Measurements from ENCODE around the gene P3H3. TPM values are rescaled to one million over a fixed set of nuclear protein-coding genes. Genes with fewer than 3 reads are reported as not detected.
"Not testable (repeated sequence)": the region's sequence is repeated elsewhere in the genome, so short reads cannot be mapped to it uniquely, and the experiment has no call there.

P3H3 gene
- polyA plus RNA-seq, 4 donors: 27.5 to 80.9 (median 33.6) TPM

DNA sequence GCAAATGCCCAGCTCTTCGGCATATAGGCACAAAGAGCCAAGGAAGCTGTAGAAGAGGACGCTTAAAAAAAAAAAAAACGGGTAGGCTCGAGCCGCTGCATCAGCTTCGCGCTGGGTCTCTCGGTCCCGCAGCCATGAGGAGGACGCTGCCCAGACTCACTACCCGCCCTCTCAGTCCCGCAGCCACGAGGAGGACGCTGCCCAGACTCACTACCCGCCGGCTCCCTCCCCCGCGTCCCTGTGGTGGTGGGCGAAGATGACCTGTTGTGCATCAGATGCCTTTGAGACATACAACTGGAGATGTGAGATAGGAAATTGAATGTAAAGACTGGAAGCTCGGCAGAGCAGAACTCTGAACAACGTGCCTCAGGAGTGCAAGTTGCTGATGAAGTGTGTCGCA lies 56.3 kb downstream of the P3H3 start:
- no peak for DNase-seq (ENCODE audit: low read depth in 4 of 4, low spot score in 3 of 4)

DNA sequence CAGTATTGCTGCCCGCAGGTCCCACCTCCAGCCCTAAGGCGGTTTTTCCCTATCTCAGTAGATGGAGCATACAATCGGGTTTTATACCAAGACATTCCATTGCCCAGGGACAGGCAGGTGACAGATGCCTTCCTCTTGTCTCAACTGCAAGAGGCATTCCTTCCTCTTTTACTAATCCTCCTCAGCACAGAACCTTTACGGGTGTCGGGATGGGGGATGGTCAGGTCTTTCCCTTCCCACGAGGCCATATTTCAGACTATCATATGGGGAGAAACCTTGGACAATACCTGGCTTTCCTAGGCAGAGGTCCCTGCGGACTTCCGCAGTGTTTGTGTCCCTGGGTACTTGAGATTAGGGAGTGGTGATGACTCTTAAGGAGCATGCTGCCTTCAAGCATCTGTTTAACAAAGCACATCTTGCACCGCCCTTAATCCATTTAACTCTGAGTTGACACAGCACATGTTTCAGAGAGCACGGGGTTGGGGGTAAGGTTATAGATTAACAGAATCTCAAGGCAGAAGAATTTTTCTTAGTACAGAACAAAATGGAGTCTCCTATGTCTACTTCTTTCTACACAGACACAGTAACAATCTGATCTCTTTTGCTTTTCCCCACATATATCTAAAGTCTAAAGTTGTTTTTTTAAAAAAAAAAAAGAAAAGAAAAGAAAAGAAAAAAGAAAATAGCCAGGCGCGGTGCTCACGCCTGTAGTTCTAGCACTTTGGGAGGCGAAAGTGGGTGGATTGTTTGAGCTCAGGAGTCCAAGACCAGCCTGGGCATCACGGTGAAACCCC lies 58.2 kb downstream of the P3H3 start:
- DNase-seq (ENCODE audit: low read depth in 4 of 4, low spot score in 3 of 4): not testable (repeated sequence)

DNA sequence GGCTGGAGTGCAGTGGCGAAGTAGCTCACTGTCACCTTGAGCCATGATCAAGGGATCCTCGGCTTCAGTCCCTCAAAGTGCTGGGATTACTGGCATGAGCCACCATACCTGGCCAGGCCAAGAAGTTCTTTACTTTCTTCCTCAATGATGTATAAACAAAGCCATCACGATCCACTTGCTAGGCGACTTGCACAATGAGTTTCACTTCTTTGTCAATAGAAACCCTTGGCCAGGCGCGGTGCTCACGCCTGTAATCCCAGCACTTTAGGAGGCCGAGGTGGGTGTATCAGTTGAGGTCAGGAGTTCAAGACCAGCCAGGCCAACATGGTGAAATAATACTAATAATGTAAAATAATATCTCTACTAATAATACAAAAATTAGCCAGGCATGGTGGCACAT lies 59.3 kb downstream of the P3H3 start:
- no peak for DNase-seq (ENCODE audit: low read depth in 4 of 4, low spot score in 3 of 4)

DNA sequence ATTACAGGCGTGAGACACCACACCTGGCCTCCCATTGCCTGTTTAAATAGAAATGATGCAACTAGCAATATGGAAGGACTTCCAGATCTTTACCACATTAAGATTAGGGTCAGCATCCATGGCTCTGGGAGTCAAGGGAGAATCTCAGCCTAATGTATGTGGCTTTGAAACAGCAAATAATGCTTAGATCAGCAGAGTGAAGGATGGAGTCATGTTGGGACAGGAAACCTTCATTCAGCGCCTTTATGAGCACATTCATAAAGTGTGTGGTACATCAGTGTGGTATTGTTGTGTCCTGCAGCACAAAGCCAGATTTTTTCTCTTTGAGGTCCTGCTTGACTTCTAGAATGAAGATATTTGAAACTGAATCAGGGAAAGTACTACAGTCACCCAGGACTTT lies 60.2 kb downstream of the P3H3 start:
- no peak for DNase-seq (ENCODE audit: low read depth in 4 of 4, low spot score in 3 of 4)

DNA sequence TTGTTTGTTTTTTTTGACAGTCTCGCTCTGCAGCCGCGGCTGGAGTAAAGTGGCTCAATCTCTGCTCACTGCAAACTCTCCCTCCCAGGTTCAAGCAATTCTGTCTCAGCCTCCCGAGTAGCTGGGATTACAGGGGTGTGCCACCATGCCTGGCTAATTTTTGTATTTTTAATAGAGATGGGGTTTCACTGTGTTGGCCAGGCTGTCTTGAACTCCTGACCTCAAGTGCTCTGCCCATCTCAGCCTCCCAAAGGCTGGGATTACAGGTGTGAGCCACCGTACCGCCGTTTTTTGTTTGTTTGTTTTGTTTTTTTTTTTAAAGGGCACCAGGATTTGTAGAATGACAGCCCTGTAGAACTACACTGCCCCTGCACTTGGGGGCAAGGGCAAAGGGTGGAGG lies 60.6 kb downstream of the P3H3 start:
- DNase-seq (ENCODE audit: low read depth in 4 of 4, low spot score in 3 of 4): not testable (repeated sequence)

Other genes starting within 250 kb of the P3H3 start
- 100 to 1,000 TPM; 176 to 296 (median 281) TPM for gene CHD4, start 221.0 kb upstream of the P3H3 start, polyA plus RNA-seq (ENCODE audit: insufficient read length in 4 of 4)
- 1 to 10 TPM; 1.1 to 2.2 (median 1.4) TPM for gene LPAR5, start 192.4 kb upstream of the P3H3 start, polyA plus RNA-seq (ENCODE audit: insufficient read length in 4 of 4)
- 1 to 10 TPM; 3.1 to 6.8 (median 3.9) TPM for gene ACRBP, start 181.0 kb upstream of the P3H3 start, polyA plus RNA-seq (ENCODE audit: insufficient read length in 4 of 4)
- 100 to 1,000 TPM in 3 of 4 donors, 10 to 100 TPM in 1; 96.8 to 126 (median 114) TPM for gene ING4, start 165.3 kb upstream of the P3H3 start, polyA plus RNA-seq (ENCODE audit: insufficient read length in 4 of 4)
- 10 to 100 TPM; 75.0 to 94.3 (median 87.7) TPM for gene ZNF384, start 139.0 kb upstream of the P3H3 start, polyA plus RNA-seq (ENCODE audit: insufficient read length in 4 of 4)
- 10 to 100 TPM; 10.4 to 16.3 (median 14.3) TPM for gene PIANP, start 127.6 kb upstream of the P3H3 start, polyA plus RNA-seq (ENCODE audit: insufficient read length in 4 of 4)
- gene COPS7A, start 104.4 kb upstream of the P3H3 start, polyA plus RNA-seq (ENCODE audit: insufficient read length in 4 of 4): 10 to 100 TPM; 57.7 to 68.9 (median 66.8) TPM
- 100 to 1,000 TPM; 156 to 226 (median 194) TPM for gene MLF2, start 75.3 kb upstream of the P3H3 start, polyA plus RNA-seq (ENCODE audit: insufficient read length in 4 of 4)
- gene PTMS, start 62.0 kb upstream of the P3H3 start, polyA plus RNA-seq (ENCODE audit: insufficient read length in 4 of 4): 100 to 1,000 TPM; 503 to 684 (median 585) TPM
- 1 to 10 TPM in 2 of 4 donors, under 1 TPM in 2; 0.89 to 6.2 (median 2.1) TPM for gene LAG3, start 55.9 kb upstream of the P3H3 start, polyA plus RNA-seq (ENCODE audit: insufficient read length in 4 of 4)
- gene CD4, start 38.9 kb upstream of the P3H3 start, polyA plus RNA-seq (ENCODE audit: insufficient read length in 4 of 4): 10 to 100 TPM; 18.7 to 31.0 (median 26.5) TPM
- 10 to 100 TPM; 26.1 to 31.5 (median 29.5) TPM for gene GPR162, start 6.6 kb upstream of the P3H3 start, polyA plus RNA-seq (ENCODE audit: insufficient read length in 4 of 4)
- 10 to 100 TPM in 1 of 4 donors, 1 to 10 TPM in 3; 4.4 to 14.0 (median 6.8) TPM for gene GNB3, start 12.5 kb downstream of the P3H3 start, polyA plus RNA-seq (ENCODE audit: insufficient read length in 4 of 4)
- gene CDCA3, start 22.9 kb downstream of the P3H3 start, polyA plus RNA-seq (ENCODE audit: insufficient read length in 4 of 4): 10 to 100 TPM; 26.1 to 31.9 (median 27.9) TPM
- gene USP5, start 23.7 kb downstream of the P3H3 start, polyA plus RNA-seq (ENCODE audit: insufficient read length in 4 of 4): 10 to 100 TPM; 47.3 to 64.0 (median 61.0) TPM
- gene TPI1, start 39.1 kb downstream of the P3H3 start, polyA plus RNA-seq (ENCODE audit: insufficient read length in 4 of 4): 100 to 1,000 TPM; 328 to 571 (median 548) TPM
- 10 to 100 TPM in 1 of 4 donors, 1 to 10 TPM in 3; 5.4 to 19.8 (median 7.3) TPM for gene SPSB2, start 44.9 kb downstream of the P3H3 start, polyA plus RNA-seq (ENCODE audit: insufficient read length in 4 of 4)
- 10 to 100 TPM in 3 of 4 donors, 1 to 10 TPM in 1; 8.6 to 19.2 (median 16.7) TPM for gene LRRC23, start 76.4 kb downstream of the P3H3 start, polyA plus RNA-seq (ENCODE audit: insufficient read length in 4 of 4)
- 10 to 100 TPM; 10.5 to 16.4 (median 14.2) TPM for gene ENO2, start 86.2 kb downstream of the P3H3 start, polyA plus RNA-seq (ENCODE audit: insufficient read length in 4 of 4)
- gene ATN1, start 99.6 kb downstream of the P3H3 start, polyA plus RNA-seq (ENCODE audit: insufficient read length in 4 of 4): 100 to 1,000 TPM in 3 of 4 donors, 10 to 100 TPM in 1; 97.0 to 158 (median 125) TPM
- gene RNU7-1, start 115.4 kb downstream of the P3H3 start, polyA plus RNA-seq (ENCODE audit: insufficient read length in 4 of 4): not detected
- gene C12orf57, start 115.6 kb downstream of the P3H3 start, polyA plus RNA-seq (ENCODE audit: insufficient read length in 4 of 4): 100 to 1,000 TPM; 130 to 222 (median 167) TPM
- gene PTPN6, start 122.9 kb downstream of the P3H3 start, polyA plus RNA-seq (ENCODE audit: insufficient read length in 4 of 4): 10 to 100 TPM; 10.3 to 26.7 (median 18.8) TPM
- gene PHB2, start 142.3 kb downstream of the P3H3 start, polyA plus RNA-seq (ENCODE audit: insufficient read length in 4 of 4): 100 to 1,000 TPM; 213 to 266 (median 248) TPM
- 10 to 100 TPM; 40.3 to 49.6 (median 44.2) TPM for gene EMG1, start 142.5 kb downstream of the P3H3 start, polyA plus RNA-seq (ENCODE audit: insufficient read length in 4 of 4)
- gene LPCAT3, start 190.1 kb downstream of the P3H3 start, polyA plus RNA-seq (ENCODE audit: insufficient read length in 4 of 4): 10 to 100 TPM; 33.8 to 67.5 (median 57.9) TPM
- gene C1S, start 232.3 kb downstream of the P3H3 start, polyA plus RNA-seq (ENCODE audit: insufficient read length in 4 of 4): 100 to 1,000 TPM in 1 of 4 donors, 10 to 100 TPM in 3; 50.5 to 257 (median 62.0) TPM